ENCODE data around the gene GNAS. TPM values are rescaled to one million over a fixed set of nuclear protein-coding genes. Genes with fewer than 3 reads are reported as not detected.

The GNAS gene
- total and polyA plus RNA-seq, 4 donors, result 115 to 360 (median 277) TPM

- TF ChIP-seq HNF4A (conservative IDR thresholded peaks at IDR 0.05) (no peak), REST (IDR thresholded peaks at IDR 0.05) (no peak), SP1 (IDR thresholded peaks at IDR 0.05) (no peak), NR2F2 (IDR thresholded peaks at IDR 0.05) (no peak)
- Histone ChIP-seq H3K4me1 (ENCODE audit: control insufficient read depth in 4 of 4, insufficient read depth in 4 of 4, low read length in 3 of 4) (peaks cover 4 to 13% (median 6%) of the 10 kb centered on the region in 4 donors), H3K4me3 (ENCODE audit: low read depth in 1 of 3, low read length in 3 of 3) (no peak overlapping the region), H3K27ac (ENCODE audit: low read depth in 1 of 2, low read length in 2 of 2) (no peak overlapping the region), H3K9ac (ENCODE audit: low read depth in 1 of 2, low read length in 2 of 2) (no peak overlapping the region), H3K36me3 (ENCODE audit: control insufficient read depth in 4 of 4, insufficient read depth in 3 of 4, low read depth in 1 of 4, low read length in 3 of 4) (no peaks in the 10 kb centered on the region), H3K27me3 (ENCODE audit: control insufficient read depth in 4 of 4, insufficient read depth in 4 of 4, low read length in 3 of 4) (no peaks in the 10 kb centered on the region), H3K9me3 (ENCODE audit: control insufficient read depth in 4 of 4, low read length in 3 of 4) (no peaks in the 10 kb centered on the region)
- no peak for DNase-seq (ENCODE audit: low spot score)
Observed at GRCh38 chr20:58886546-58886945, 34.0 kb downstream of the GNAS start.

GRCh38 chr20:58888103-58888502 lies 35.6 kb downstream of the GNAS start:
- TF ChIP-seq EGR1 (IDR thresholded peaks at IDR 0.05; ENCODE audit: low read depth in 2 of 2), result no peak
- WGBS, result 52% methylated on average over 12 of the region's 12 CpGs
- Histone ChIP-seq H3K27me3 (ENCODE audit: control insufficient read depth in 4 of 4, insufficient read depth in 4 of 4, low read length in 3 of 4) (no peaks in the 10 kb centered on the region), H3K36me3 (ENCODE audit: control insufficient read depth in 4 of 4, insufficient read depth in 3 of 4, low read depth in 1 of 4, low read length in 3 of 4) (no peaks in the 10 kb centered on the region), H3K9ac (ENCODE audit: low read depth in 1 of 2, low read length in 2 of 2) (peak overlapping the region in 1 of 2 donors; percentile 55), H3K27ac (ENCODE audit: low read depth in 1 of 2, low read length in 2 of 2) (no peak overlapping the region), H3K4me3 (ENCODE audit: low read depth in 1 of 3, low read length in 3 of 3) (peak overlapping the region; percentile 50 to 99 (median 87)), H3K4me1 (ENCODE audit: control insufficient read depth in 4 of 4, insufficient read depth in 4 of 4, low read length in 3 of 4) (peaks cover 4 to 13% (median 6%) of the 10 kb centered on the region in 4 donors), H3K9me3 (ENCODE audit: control insufficient read depth in 4 of 4, low read length in 3 of 4) (no peaks in the 10 kb centered on the region)
- DNase-seq (ENCODE audit: low spot score), result no peak

- H3K9me3 ChIP-seq (ENCODE audit: control insufficient read depth in 4 of 4, low read length in 3 of 4), result no peaks in the 10 kb centered on the region
- H3K27ac ChIP-seq (ENCODE audit: low read depth in 1 of 2, low read length in 2 of 2), result peak overlapping the region in 1 of 2 donors; percentile 83
- peak overlapping the region in 1 of 2 donors; percentile 55 for H3K9ac ChIP-seq (ENCODE audit: low read depth in 1 of 2, low read length in 2 of 2)
- WGBS, result 46% methylated on average over 101 of the region's 101 CpGs
- H3K36me3 ChIP-seq (ENCODE audit: control insufficient read depth in 4 of 4, insufficient read depth in 3 of 4, low read depth in 1 of 4, low read length in 3 of 4), result no peaks in the 10 kb centered on the region
- H3K4me3 ChIP-seq (ENCODE audit: low read depth in 1 of 3, low read length in 3 of 3), result peak overlapping the region; percentile 50 to 99 (median 87)
- peak; percentile 80 for DNase-seq (ENCODE audit: low spot score)
- TF ChIP-seq EGR1 (IDR thresholded peaks at IDR 0.05; ENCODE audit: low read depth in 2 of 2) (no peak), TAF1 (conservative IDR thresholded peaks at IDR 0.05) (peak; percentile 75), SP1 (IDR thresholded peaks at IDR 0.05) (peak; percentile 30), FOXA2 (IDR thresholded peaks at IDR 0.05) (no peak), RAD21 (IDR thresholded peaks at IDR 0.05) (peak in 1 of 2 donors; percentile 6), HNF4G (IDR thresholded peaks at IDR 0.05) (no peak)
- H3K4me1 ChIP-seq (ENCODE audit: control insufficient read depth in 4 of 4, insufficient read depth in 4 of 4, low read length in 3 of 4), result peaks cover 8 to 19% (median 11%) of the 10 kb centered on the region in 4 donors
- no peaks in the 10 kb centered on the region for H3K27me3 ChIP-seq (ENCODE audit: control insufficient read depth in 4 of 4, insufficient read depth in 4 of 4, low read length in 3 of 4)
Observed at GRCh38 chr20:58888521-58889333, 36.2 kb downstream of the GNAS start.

All from liver (tissue), 9 donors.